ENCODE results near the gene POU6F2.

DNA sequence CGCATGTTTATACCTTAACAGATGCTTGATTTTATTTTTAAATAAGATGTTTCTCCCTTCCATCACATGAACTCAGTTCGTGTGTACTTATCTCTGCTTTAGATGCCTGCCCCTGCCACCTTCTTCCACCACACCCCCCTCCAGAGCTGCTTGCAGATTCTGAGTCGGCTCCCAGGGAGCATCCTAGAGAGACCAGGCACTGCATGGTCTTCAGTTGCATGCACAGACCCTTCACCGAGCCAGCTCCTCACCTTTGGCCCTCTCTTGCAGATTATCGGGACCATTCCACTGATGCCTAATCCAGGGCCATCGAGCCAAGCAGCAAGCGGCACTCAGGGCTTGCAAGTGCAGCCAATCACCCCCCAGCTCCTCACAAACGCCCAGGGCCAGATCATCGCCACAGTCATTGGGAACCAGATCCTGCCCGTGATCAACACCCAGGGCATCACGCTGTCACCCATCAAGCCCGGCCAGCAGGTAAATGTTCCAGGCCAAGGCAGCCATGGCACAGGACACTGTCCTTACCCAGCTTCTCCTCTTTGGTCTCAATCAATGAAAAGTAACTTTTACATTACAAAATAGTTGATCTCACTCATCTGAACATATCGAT lies 455.2 kb downstream of the POU6F2 start:
- TF ChIP-seq, protein P1, sequence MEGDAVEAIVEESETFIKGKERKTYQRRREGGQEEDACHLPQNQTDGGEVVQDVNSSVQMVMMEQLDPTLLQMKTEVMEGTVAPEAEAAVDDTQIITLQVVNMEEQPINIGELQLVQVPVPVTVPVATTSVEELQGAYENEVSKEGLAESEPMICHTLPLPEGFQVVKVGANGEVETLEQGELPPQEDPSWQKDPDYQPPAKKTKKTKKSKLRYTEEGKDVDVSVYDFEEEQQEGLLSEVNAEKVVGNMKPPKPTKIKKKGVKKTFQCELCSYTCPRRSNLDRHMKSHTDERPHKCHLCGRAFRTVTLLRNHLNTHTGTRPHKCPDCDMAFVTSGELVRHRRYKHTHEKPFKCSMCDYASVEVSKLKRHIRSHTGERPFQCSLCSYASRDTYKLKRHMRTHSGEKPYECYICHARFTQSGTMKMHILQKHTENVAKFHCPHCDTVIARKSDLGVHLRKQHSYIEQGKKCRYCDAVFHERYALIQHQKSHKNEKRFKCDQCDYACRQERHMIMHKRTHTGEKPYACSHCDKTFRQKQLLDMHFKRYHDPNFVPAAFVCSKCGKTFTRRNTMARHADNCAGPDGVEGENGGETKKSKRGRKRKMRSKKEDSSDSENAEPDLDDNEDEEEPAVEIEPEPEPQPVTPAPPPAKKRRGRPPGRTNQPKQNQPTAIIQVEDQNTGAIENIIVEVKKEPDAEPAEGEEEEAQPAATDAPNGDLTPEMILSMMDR (IDR thresholded peaks at IDR 0.05), result no peak
- TF ChIP-seq POLR2A (IDR thresholded peaks at IDR 0.05), result no peak

All from right lobe of liver (tissue), 4 donors.